SU-DHL-6 (cell line): ENCODE data around the gene SNX13.

Experiments
- H2AFZ ChIP-seq: fragments of 200-600 bp; sonication (generic); 2 replicates; pipeline ENCODE4 v1.6.1; 2014; ENCODE audit warnings: low read depth, mild to moderate bottlenecking, moderate library complexity, mixed read lengths, antibody characterized with exemption, low read length; ENCODE audit not compliant: severe bottlenecking
- H3F3A ChIP-seq: fragments of 200-600 bp; shearing (Covaris generic); 2 replicates; pipeline ENCODE4 v1.6.0; 2016; ENCODE audit warnings: antibody characterized with exemption, mild to moderate bottlenecking; ENCODE audit not compliant: insufficient read depth
- H3K27ac ChIP-seq: fragments of 200-600 bp; sonication (generic); 2 replicates; pipeline ENCODE4 v1.5.1; 2016; ENCODE audit warnings: low read depth, mild to moderate bottlenecking, low read length, moderate library complexity, mixed read lengths
- H3K27me3 ChIP-seq: fragments of 200-600 bp; sonication (generic), shearing (Covaris generic); 2 replicates; pipeline ENCODE4 v1.6.0; 2014; ENCODE audit warnings: mild to moderate bottlenecking, low read length
- H3K36me3 ChIP-seq: fragments of 200-600 bp; sonication (generic); 2 replicates; pipeline ENCODE4 v1.6.1; 2014; ENCODE audit warnings: mild to moderate bottlenecking, low read length, mixed read lengths
- H3K4me2 ChIP-seq: fragments of 300-600, 200-600 bp; shearing (Covaris generic), sonication (generic); 2 replicates; pipeline ENCODE4 v1.6.0; 2014; ENCODE audit warnings: low read length, low read depth, mild to moderate bottlenecking; ENCODE audit not compliant: poor library complexity, severe bottlenecking
- H3K4me3 ChIP-seq: fragments of 200-600 bp; sonication (generic); 2 replicates; pipeline ENCODE4 v1.5.1; 2014; ENCODE audit warnings: antibody characterized with exemption, low read length, mild to moderate bottlenecking, mixed read lengths; ENCODE audit not compliant: insufficient read depth, poor library complexity, severe bottlenecking
- H3K79me2 ChIP-seq: fragments of 200-600 bp; sonication (generic); 2 replicates; pipeline ENCODE4 v1.6.1; 2014; ENCODE audit warnings: mild to moderate bottlenecking, low read length, moderate library complexity; ENCODE audit not compliant: insufficient read depth
- H3K9ac ChIP-seq: fragments of 200-600 bp; sonication (generic); 2 replicates; pipeline ENCODE4 v1.7.0; 2014; ENCODE audit warnings: mild to moderate bottlenecking, low read length
- H3K9me2 ChIP-seq: fragments of 200-600 bp; sonication (generic); replicated peaks from 2 replicates; pipeline ENCODE4 v1.6.1; 2014; ENCODE audit warnings: low read length; ENCODE audit not compliant: insufficient read depth
- H3K9me3 ChIP-seq: fragments of 200-600 bp; sonication (generic); 2 replicates; pipeline ENCODE4 v1.6.1; 2014; ENCODE audit warnings: low read length, mixed read lengths; ENCODE audit not compliant: insufficient read depth
- H4K20me1 ChIP-seq: fragments of 200-600 bp; sonication (generic); 2 replicates; pipeline ENCODE4 v1.6.1; 2014; ENCODE audit warnings: low read depth, mild to moderate bottlenecking, antibody characterized with exemption, low read length, moderate library complexity, mixed read lengths
- EZH2phosphoT487 ChIP-seq: fragments of 200-600 bp; sonication (generic), shearing (Covaris generic); conservative IDR thresholded peaks from 2 replicates; pipeline ENCODE4 v1.6.1; 2018; ENCODE audit warnings: mild to moderate bottlenecking, antibody characterized with exemption, low read length, moderate library complexity, mixed read lengths
- TF ChIP-seq, protein P1 (sequence below): fragments of 200-600 bp; sonication (generic); IDR thresholded peaks from one replicate; pipeline ENCODE4 v1.5.1; 2017; ENCODE audit warnings: antibody characterized with exemption, mild to moderate bottlenecking, low read length, moderate library complexity; ENCODE audit not compliant: insufficient read depth, poor library complexity, severe bottlenecking

Gene SNX13

DNA sequence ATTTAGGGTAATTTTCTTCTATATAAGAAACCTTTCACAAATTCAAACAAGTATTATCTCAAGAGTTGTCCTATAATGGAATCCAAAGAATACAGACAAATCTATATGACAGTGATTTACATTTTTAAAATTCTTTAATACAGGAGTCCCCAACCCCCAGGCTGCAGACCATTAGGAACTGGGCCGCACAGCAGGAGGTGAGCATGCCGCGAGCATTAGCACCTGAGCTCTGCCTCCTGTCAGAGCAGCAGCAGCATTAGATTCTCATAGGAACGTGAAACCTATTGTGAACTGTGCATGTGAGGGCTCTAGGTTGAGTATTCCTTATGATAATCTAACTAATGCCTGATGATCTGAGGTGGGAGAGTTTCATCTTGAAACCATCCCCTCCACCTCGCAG, 37.7 kb downstream of the SNX13 start:
- H3K4me2 ChIP-seq: no peak overlapping the region
- no peaks in the 10 kb centered on the region for H3K27me3 ChIP-seq
- H3K36me3 ChIP-seq: no peaks in the 10 kb centered on the region
- H3F3A ChIP-seq: no peaks in the 10 kb centered on the region
- H2AFZ ChIP-seq: no peak overlapping the region
- H4K20me1 ChIP-seq: peaks cover 3% of the 10 kb centered on the region; the same call in 1 of the 2 replicates
- TF ChIP-seq, protein P1, sequence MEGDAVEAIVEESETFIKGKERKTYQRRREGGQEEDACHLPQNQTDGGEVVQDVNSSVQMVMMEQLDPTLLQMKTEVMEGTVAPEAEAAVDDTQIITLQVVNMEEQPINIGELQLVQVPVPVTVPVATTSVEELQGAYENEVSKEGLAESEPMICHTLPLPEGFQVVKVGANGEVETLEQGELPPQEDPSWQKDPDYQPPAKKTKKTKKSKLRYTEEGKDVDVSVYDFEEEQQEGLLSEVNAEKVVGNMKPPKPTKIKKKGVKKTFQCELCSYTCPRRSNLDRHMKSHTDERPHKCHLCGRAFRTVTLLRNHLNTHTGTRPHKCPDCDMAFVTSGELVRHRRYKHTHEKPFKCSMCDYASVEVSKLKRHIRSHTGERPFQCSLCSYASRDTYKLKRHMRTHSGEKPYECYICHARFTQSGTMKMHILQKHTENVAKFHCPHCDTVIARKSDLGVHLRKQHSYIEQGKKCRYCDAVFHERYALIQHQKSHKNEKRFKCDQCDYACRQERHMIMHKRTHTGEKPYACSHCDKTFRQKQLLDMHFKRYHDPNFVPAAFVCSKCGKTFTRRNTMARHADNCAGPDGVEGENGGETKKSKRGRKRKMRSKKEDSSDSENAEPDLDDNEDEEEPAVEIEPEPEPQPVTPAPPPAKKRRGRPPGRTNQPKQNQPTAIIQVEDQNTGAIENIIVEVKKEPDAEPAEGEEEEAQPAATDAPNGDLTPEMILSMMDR: no peak
- no peak for TF ChIP-seq EZH2phosphoT487
- no peaks in the 10 kb centered on the region; the same call in 1 of the 2 replicates for H3K79me2 ChIP-seq
- no peaks in the 10 kb centered on the region for H3K9me3 ChIP-seq
- no peaks in the 10 kb centered on the region for H3K9me2 ChIP-seq
- no peak overlapping the region for H3K4me3 ChIP-seq
- no peak overlapping the region for H3K9ac ChIP-seq
- H3K27ac ChIP-seq: no peak overlapping the region

DNA sequence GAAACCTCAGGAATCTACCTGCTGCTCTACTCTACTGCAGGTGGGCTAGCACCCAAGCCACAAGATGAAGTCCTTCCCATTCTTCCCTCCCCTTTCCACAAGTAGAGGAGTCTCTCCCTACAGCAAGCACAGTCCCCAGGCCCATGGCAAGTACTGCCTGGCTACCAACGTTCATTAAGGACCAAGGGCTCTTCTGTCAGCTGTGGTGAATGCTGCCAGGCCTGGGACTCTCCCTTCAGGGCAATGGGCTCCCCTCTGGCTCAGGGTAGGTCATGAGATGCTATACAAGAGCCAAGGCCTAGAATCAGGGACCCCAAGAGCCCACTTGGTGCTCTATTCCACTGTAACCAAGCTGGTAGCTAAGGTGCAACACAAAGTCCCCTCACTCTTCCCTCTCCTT, 39.8 kb downstream of the SNX13 start:
- H3K79me2 ChIP-seq: no peaks in the 10 kb centered on the region; the same call in 1 of the 2 replicates
- no peaks in the 10 kb centered on the region for H3K9me3 ChIP-seq
- H3K9me2 ChIP-seq: no peaks in the 10 kb centered on the region
- H3K27ac ChIP-seq: no peak overlapping the region
- H3K36me3 ChIP-seq: no peaks in the 10 kb centered on the region
- TF ChIP-seq, protein P1: no peak
- no peak for TF ChIP-seq EZH2phosphoT487
- no peak overlapping the region for H3K9ac ChIP-seq
- H3K27me3 ChIP-seq: no peaks in the 10 kb centered on the region
- H3F3A ChIP-seq: no peaks in the 10 kb centered on the region
- peaks cover 3% of the 10 kb centered on the region; the same call in 1 of the 2 replicates for H4K20me1 ChIP-seq
- H3K4me2 ChIP-seq: no peak overlapping the region
- H2AFZ ChIP-seq: no peak overlapping the region
- H3K4me3 ChIP-seq: no peak overlapping the region

DNA sequence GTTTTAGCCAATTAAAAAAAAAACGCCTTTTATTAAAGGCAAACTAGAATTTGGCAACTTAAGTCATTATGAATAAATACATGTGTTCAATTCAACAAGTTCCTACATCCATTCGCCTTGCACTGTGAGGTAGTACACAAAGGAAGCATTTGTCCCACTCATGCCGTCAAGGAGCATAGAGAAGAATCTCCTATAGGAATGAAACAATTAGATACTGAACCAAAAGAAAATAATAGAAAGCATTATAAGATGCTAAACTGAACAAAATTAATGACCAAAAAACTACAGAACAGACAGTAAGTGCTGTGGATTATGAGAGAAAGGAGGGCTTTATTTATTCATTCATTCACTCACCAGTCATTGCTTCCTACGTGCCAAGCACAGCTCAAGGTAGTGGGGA, 42.2 kb downstream of the SNX13 start:
- Histone ChIP-seq H3K27me3 (no peaks in the 10 kb centered on the region), H3K9me2 (no peaks in the 10 kb centered on the region), H3K9ac (no peak overlapping the region), H3K4me2 (no peak overlapping the region), H3K4me3 (no peak overlapping the region), H3F3A (no peaks in the 10 kb centered on the region), H3K9me3 (no peaks in the 10 kb centered on the region), H3K36me3 (no peaks in the 10 kb centered on the region), H4K20me1 (peaks cover 3% of the 10 kb centered on the region; the same call in 1 of the 2 replicates), H3K27ac (no peak overlapping the region), H2AFZ (no peak overlapping the region), H3K79me2 (no peaks in the 10 kb centered on the region)
- TF ChIP-seq, protein P1: no peak
- TF ChIP-seq EZH2phosphoT487: no peak
